Transverse colon (tissue), 4 donors: ENCODE results near the gene BTD.
A peak's percentile ranks its signal among the peaks of the same experiment; 100 is the strongest.

Source experiments
- EP300 ChIP-seq: sonication (generic); formaldehyde crosslinking; IDR thresholded peaks from one replicate; pipeline ENCODE4 v1.6.1; 2017; ENCODE audit warnings: antibody characterized with exemption, low read depth
- POLR2AphosphoS5 ChIP-seq, 3 donors: sonication (generic); formaldehyde crosslinking; IDR thresholded peaks; one replicate each; pipeline ENCODE4 v1.6.1; 2016; ENCODE audit warnings: antibody characterized with exemption in 3 of 3
- TF ChIP-seq, protein P1 (sequence below), 5 experiments: fragments of 200-600 bp in 3 of 5; fragments of 450-650 bp in 2 of 5; sonication (generic) in 3 of 5; IDR thresholded peaks; 1 replicate in 2 of 5; 2 replicates in 3 of 5; pipeline ENCODE4 v1.5.1; 2016 to 2017; ENCODE audit warnings: antibody characterized with exemption in 5 of 5, inconsistent platforms in 3 of 5, mild to moderate bottlenecking in 2 of 5, moderate library complexity in 1 of 5

DNA sequence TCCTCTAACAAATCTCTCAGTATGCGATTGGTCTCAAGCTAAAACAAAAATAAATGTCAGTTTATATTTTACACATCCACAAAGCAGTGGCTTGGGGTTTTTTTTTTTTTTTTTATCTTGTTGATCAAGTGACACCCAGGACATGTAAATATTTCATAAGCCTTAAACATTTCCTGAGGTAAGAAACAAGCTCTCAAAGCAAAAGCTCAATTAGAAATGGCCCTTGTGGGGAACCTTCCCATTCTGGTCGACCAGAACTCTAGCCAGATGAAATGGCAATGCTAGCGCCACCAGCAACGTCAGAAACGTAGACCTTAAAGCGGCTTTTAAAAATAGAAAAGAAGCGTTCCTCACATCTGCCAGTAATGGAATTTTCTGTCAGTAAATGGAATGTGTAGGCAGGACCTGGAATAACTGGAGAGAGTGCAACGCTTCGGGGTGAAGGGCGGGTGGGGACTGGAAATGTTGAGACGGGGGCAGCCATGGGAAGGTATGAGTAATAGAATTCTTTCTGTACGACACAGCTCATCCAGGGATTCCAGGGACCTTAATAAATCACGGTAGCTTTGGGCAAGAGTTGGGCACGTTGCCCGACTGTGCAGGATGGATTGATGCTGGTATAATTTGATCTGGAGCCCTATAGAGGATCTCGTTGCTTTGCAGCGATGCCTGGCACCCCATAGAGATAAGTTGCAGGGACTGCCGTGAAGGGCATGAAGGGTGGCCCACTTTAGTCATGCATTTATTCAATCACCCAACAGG, 44.4 kb downstream of the BTD start:
- TF ChIP-seq, protein P1, sequence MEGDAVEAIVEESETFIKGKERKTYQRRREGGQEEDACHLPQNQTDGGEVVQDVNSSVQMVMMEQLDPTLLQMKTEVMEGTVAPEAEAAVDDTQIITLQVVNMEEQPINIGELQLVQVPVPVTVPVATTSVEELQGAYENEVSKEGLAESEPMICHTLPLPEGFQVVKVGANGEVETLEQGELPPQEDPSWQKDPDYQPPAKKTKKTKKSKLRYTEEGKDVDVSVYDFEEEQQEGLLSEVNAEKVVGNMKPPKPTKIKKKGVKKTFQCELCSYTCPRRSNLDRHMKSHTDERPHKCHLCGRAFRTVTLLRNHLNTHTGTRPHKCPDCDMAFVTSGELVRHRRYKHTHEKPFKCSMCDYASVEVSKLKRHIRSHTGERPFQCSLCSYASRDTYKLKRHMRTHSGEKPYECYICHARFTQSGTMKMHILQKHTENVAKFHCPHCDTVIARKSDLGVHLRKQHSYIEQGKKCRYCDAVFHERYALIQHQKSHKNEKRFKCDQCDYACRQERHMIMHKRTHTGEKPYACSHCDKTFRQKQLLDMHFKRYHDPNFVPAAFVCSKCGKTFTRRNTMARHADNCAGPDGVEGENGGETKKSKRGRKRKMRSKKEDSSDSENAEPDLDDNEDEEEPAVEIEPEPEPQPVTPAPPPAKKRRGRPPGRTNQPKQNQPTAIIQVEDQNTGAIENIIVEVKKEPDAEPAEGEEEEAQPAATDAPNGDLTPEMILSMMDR (IDR thresholded peaks at IDR 0.05), result no peak
- peak in 1 of 3 donors; percentile 5 for TF ChIP-seq POLR2AphosphoS5 (IDR thresholded peaks at IDR 0.05)
- TF ChIP-seq EP300, result no peak
